HG02610 (cell line): ENCODE measurements around the gene CADPS.

Experiments used
- ATAC-seq: cut with Tn5 transposase; IDR thresholded peaks from one replicate; pipeline ENCODE4 v1.9.1; 2021; ENCODE audit warnings: mild to moderate bottlenecking, moderate library complexity; ENCODE audit not compliant: unreplicated experiment

Gene CADPS

GRCh38 chr3:62655056-62655690 lies 220.0 kb downstream of the CADPS start:
- no peak for ATAC-seq

GRCh38 chr3:62653796-62654195 lies 221.4 kb downstream of the CADPS start:
- ATAC-seq = no peak

- no peak for ATAC-seq
Measured at GRCh38 chr3:62647711-62648110, 227.5 kb downstream of the CADPS start.

- no peak for ATAC-seq
Measured at GRCh38 chr3:62644493-62644892, 230.7 kb downstream of the CADPS start.

GRCh38 chr3:62638316-62638715 lies 236.9 kb downstream of the CADPS start:
- no peak for ATAC-seq

- ATAC-seq = no peak
Measured at GRCh38 chr3:62636235-62636826, 238.9 kb downstream of the CADPS start.

GRCh38 chr3:62632510-62633294 lies 242.5 kb downstream of the CADPS start:
- no peak for ATAC-seq

GRCh38 chr3:62631488-62631887 lies 243.7 kb downstream of the CADPS start:
- no peak for ATAC-seq

GRCh38 chr3:62630664-62631063 lies 244.6 kb downstream of the CADPS start:
- no peak for ATAC-seq

GRCh38 chr3:62625268-62625667 lies 249.9 kb downstream of the CADPS start:
- no peak for ATAC-seq

- no peak for ATAC-seq
Measured at GRCh38 chr3:62624185-62624584, 251.0 kb downstream of the CADPS start.

- no peak for ATAC-seq
Measured at GRCh38 chr3:62622553-62623174, 252.6 kb downstream of the CADPS start.

GRCh38 chr3:62621925-62622324 lies 253.3 kb downstream of the CADPS start:
- no peak for ATAC-seq

GRCh38 chr3:62621176-62621575 lies 254.0 kb downstream of the CADPS start:
- ATAC-seq = no peak

GRCh38 chr3:62615258-62615849 lies 259.9 kb downstream of the CADPS start:
- no peak for ATAC-seq

GRCh38 chr3:62614527-62614926 lies 260.7 kb downstream of the CADPS start:
- no peak for ATAC-seq

GRCh38 chr3:62611541-62612240 lies 263.5 kb downstream of the CADPS start:
- ATAC-seq = no peak

GRCh38 chr3:62607287-62608029 lies 267.8 kb downstream of the CADPS start:
- ATAC-seq = no peak

GRCh38 chr3:62605413-62606068 lies 269.7 kb downstream of the CADPS start:
- no peak for ATAC-seq
